Measurements from ENCODE around the gene MRPL4. TPM values are rescaled to one million over a fixed set of nuclear protein-coding genes. Genes with fewer than 3 reads are reported as not detected.
A peak's percentile ranks its signal among the peaks of the same experiment; 100 is the strongest.

The MRPL4 gene
- total RNA-seq, 2 experiments from 2014 or later, result 148 to 155 TPM

- Histone ChIP-seq H4K20me1 (ENCODE audit: insufficient read depth, low read length) (no peaks in the 10 kb centered on the region), H3K79me2 (ENCODE audit: insufficient read depth, low read depth, low read length) (no peaks in the 10 kb centered on the region), H3K4me3 (ENCODE audit: low read depth, low read length, poor library complexity, severe bottlenecking) (peak overlapping the region; percentile 68), H3K36me3 (ENCODE audit: insufficient read depth, low read length) (no peaks in the 10 kb centered on the region), H3K4me1 (ENCODE audit: insufficient read depth, low read length, poor library complexity, severe bottlenecking) (peaks cover 65% of the 10 kb centered on the region), H3K9me3 (ENCODE audit: low read length) (no peaks in the 10 kb centered on the region), H2AFZ (ENCODE audit: low read length) (peak overlapping the region; percentile 21; the same call in 1 of the 2 replicates), H3K9me2 (ENCODE audit: insufficient read depth, low read length) (no peaks in the 10 kb centered on the region), H3K4me2 (ENCODE audit: low read length) (peak overlapping the region; percentile 83), H3K27ac (ENCODE audit: low read depth, low read length, poor library complexity, severe bottlenecking) (no peak overlapping the region)
- POLR2A ChIA-PET, result interaction anchor here (1.5 kb wide), 1 partner anchor 21 kb away, joined by 5 read pairs; the partner anchor contains the start of gene ICAM1
- TF ChIP-seq EZH2phosphoT487 (IDR thresholded peaks at IDR 0.05; ENCODE audit: borderline replicate concordance, low read depth, low read length), result peak; percentile 76; the same call in 1 of the 2 replicates
- TF ChIP-seq CTCF (conservative IDR thresholded peaks at IDR 0.05; ENCODE audit: low read length), result no peak
- BruUV-seq (replicated peaks), result no TSS peak
- intact Hi-C loops (cut with micrococcal nuclease; ENCODE audit: unreplicated experiment), result no loop called here
- CTCF ChIA-PET (ENCODE audit: unreplicated experiment), result interaction anchor here (0.6 kb wide), 1 partner anchor 137 kb away, joined by 3 read pairs; no protein-coding TSS in a partner anchor
- peak; percentile 27 for DNase-seq (ENCODE audit: low spot score)
Measured at GRCh38 chr19:10291554-10292205, 39.7 kb downstream of the MRPL4 start.

- intact Hi-C loops (cut with micrococcal nuclease; ENCODE audit: unreplicated experiment), result no loop called here
- no TSS peak for BruUV-seq (replicated peaks)
- Histone ChIP-seq H3K36me3 (ENCODE audit: insufficient read depth, low read length) (no peaks in the 10 kb centered on the region), H3K4me3 (ENCODE audit: low read depth, low read length, poor library complexity, severe bottlenecking) (peak overlapping the region; percentile 68), H3K4me2 (ENCODE audit: low read length) (peak overlapping the region; percentile 83), H2AFZ (ENCODE audit: low read length) (peak overlapping the region; percentile 21; the same call in 1 of the 2 replicates), H4K20me1 (ENCODE audit: insufficient read depth, low read length) (no peaks in the 10 kb centered on the region), H3K79me2 (ENCODE audit: insufficient read depth, low read depth, low read length) (no peaks in the 10 kb centered on the region), H3K9me3 (ENCODE audit: low read length) (no peaks in the 10 kb centered on the region), H3K27ac (ENCODE audit: low read depth, low read length, poor library complexity, severe bottlenecking) (no peak overlapping the region), H3K4me1 (ENCODE audit: insufficient read depth, low read length, poor library complexity, severe bottlenecking) (peaks cover 59% of the 10 kb centered on the region), H3K9me2 (ENCODE audit: insufficient read depth, low read length) (no peaks in the 10 kb centered on the region)
- ChIA-PET POLR2A (interaction anchor here (1.5 kb wide), 1 partner anchor 21 kb away, joined by 5 read pairs; the partner anchor contains the start of gene ICAM1), CTCF (ENCODE audit: unreplicated experiment) (interaction anchor here (0.6 kb wide), 1 partner anchor 201 kb away, joined by 4 read pairs; no protein-coding TSS in a partner anchor)
- no peak for TF ChIP-seq CTCF (conservative IDR thresholded peaks at IDR 0.05; ENCODE audit: low read length)
- TF ChIP-seq EZH2phosphoT487 (IDR thresholded peaks at IDR 0.05; ENCODE audit: borderline replicate concordance, low read depth, low read length), result no peak
- DNase-seq (ENCODE audit: low spot score), result peak; percentile 81
Measured at GRCh38 chr19:10292206-10292788, 40.3 kb downstream of the MRPL4 start.
